NCI-H2196 (cell line): Measurements from ENCODE around the gene EHMT1.
"Not testable (repeated sequence)": the region's sequence is repeated elsewhere in the genome, so short reads cannot be mapped to it uniquely, and the experiment has no call there.

Source experiments
- DNase-seq: peaks from one replicate; lab custom pipeline; 2025; ENCODE audit not compliant: unreplicated experiment; lab: John Stamatoyannopoulos, UW

EHMT1 gene

DNA sequence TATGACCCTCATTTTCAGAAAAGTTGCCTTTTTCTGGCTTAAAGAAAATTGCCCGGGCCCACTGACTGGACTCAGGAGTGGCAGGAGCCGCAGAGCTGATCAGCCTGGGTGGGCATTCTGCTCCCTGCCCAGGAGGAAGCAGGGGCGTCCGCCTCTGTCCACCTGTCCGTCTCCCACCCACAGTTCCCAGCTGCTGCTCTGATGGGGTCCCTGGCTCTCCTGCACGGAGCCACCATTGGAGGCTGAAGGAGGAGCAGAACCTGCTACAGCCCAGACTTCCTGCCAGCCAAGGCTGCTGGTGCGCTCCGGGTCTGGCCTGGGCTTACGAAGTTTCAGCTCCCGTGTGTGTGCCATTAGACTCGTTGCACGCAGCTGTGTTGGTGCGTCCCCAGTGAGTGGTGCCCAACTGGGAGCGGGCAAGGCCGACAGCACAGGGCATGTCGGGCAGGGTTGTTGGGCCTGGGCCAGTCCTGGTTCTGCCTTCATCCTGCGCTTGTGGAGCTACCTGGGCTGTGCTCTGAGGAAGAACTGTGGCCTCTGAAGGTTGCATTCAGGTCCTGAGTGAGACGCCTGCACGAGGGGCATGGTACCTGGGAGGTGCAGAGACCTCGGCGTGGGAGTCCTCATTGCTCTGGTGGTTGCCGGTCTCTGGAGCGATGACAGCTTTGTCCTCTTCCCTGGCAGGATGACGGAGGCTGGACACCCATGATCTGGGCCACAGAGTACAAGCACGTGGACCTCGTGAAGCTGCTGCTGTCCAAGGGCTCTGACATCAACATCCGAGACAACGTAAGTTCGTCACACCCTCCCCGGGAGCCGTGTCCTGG lies 181.6 kb downstream of the EHMT1 start:
- DNase-seq, result no peak

DNA sequence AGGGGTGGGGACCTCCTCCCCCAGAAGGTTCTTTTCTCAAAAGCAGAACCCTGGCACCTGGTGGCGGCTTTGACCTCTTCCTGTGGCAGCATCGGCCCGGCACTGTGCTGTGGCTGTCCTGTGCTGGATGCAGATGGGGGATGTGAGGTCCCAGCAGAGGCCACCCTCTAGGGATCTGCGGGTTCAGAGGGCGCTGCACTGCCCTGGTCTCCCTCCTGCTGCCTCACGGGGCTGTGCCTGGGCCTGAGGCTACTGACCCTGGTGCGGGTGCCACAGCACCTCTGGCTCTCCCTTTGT lies 182.2 kb downstream of the EHMT1 start:
- no peak for DNase-seq

DNA sequence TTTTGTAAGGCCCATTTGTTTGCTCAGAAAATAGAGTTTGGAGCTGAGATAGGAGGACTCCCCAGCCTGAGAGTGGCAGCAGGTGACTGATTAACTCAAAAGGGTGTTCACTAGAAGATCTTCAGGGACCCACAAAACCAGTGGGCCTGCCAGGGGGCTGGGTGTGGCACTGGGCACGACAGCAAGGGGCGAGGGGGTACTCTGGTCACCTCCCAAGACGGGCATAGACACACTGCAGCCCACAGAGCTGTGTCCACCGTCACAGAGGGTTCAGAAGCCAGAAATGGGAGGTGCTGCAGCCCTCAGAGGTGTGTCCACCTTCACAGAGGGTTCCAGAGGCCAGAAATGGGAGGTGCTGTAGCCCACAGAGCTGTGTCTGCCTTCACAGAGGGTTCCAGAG lies 183.2 kb downstream of the EHMT1 start:
- DNase-seq, result no peak

DNA sequence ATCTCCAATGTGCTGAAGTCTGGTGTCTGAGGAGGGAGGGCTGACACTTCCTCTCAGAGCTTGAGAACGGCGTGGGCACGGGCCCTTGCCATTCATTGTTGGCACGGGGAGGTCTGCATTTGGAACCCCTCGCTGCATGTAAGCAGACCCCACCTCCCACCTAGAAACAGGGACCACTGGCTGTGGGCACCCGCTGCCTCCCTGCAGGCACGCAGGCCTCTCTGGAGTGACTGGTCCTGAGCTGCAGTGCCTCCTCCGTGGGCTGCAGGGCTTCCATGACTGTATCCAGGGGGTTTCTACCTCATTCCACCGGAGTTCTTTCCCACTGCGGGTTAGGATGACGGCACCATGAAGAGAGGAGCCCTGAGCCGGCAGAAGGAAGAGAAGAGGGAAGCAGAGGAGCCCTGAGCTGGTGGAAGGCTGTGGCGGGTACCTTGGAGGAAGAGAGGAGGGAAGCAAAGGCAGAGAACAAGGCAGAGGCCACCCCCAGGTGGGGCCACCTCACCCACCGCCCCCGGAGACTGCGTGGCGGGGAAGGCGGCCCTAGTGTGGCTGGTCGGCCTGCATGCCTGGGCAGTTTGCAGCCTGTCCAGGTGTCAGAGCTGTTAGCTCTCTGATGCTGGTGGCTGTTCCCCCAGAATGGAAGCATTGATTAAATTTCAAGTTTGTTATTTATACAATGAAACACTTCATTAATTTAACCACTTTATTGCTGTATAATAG lies 183.9 kb downstream of the EHMT1 start:
- no peak for DNase-seq

DNA sequence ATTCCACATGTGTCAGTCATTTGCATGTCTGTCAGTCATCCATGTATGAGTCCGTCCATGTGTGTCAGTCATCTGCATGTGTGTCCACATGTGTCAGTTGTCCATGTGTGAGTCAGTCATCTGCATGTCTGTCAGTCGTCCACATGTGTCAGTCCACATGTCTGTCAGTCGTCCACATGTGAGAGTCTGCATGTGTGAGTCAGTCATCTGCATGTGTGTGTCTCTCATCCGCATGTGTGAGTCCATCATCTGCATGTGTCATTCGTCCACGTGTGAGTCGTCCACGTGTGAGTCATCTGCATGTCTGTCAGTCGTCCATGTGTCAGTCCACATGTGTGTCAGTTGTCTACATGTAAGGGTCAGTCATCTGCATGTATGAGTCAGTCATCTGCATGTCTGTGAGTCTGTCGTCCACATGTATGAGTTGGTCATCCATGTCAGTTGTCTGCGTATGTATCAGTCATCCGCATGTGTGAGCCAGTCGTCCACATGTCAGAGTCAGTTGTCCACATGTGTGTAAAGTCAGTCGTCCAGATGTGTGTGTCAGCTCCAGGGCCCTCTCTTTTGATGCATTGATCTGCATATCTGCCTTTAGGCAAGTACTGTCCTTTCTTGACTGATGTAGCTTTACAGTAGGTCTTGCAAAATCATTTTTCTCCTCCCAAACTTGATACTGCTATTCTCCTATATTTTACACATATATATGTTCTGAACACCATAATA lies 186.3 kb downstream of the EHMT1 start:
- no peak for DNase-seq

DNA sequence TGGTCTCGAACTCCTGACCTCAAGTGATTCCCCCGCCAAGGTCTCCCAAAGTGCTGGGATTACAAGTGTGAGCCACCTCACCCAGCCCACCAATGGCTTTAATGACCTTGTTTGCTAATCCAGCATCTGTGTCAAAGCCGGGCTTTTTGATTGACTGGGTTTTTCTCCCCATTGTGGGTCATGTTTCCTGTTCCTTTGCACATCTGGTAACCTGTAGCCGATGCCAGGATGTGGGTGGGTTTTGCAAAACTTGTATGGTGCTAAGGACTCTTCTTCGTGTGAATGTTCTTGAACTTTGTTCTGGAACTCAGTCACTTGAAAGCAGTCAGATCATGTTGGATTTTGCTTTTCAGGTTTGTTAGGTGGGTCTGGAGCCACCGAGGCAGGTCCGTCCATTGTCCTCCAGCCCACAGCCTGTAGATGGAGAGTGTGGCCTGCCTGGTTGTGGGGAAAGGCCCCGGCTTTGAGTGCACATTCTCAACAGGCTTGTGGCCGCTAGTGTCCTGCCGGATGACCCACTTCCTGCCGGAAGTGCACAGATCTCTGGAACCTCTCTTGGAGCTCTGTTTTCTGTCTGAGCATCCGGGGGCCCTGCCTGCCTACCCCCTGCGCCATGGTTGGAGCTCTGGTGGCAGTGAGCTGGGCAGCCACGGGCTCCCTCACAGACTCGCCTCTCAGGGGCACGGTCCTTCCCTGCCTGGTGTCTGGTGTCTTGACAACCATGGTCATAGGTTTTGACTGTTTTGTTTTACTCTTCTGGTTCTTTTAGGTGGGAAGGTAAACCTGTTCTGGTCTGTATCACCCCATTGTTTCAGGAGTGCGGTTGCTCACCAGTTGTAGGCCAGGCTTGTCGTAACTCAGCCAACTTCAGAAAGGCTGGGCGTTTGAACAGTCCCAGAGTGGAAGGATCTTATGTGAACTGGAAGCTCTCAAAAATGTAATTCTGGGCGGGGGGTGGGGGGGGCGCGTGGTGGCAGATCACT lies 189.2 kb downstream of the EHMT1 start:
- DNase-seq, result no peak

DNA sequence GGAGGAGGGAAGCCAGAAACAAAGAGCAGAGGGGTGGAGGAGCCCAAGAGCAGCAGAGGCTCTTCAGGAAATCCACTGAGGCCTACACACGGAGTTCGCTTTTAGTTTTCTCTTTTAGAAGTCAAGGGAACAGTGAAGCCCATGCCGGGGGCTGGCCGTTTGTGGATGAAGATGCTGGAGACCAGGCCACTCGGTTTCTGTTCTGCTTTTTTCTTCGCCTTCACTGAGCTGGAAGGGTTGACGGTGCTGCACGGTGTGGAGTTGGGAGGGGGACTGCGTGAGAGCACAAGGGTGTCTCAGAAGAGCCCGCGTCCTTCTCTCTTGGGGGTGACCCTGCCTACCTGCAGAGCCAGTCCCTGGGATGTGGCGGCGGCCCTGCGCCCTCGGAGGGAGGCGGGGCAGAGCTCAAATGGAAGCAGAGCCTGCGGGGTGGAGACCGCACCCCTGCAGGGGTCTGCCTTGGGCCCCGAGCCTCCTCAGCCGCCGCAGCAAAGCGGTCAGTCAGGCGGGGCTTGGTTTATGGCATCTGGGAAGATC lies 190.3 kb downstream of the EHMT1 start:
- no peak for DNase-seq

DNA sequence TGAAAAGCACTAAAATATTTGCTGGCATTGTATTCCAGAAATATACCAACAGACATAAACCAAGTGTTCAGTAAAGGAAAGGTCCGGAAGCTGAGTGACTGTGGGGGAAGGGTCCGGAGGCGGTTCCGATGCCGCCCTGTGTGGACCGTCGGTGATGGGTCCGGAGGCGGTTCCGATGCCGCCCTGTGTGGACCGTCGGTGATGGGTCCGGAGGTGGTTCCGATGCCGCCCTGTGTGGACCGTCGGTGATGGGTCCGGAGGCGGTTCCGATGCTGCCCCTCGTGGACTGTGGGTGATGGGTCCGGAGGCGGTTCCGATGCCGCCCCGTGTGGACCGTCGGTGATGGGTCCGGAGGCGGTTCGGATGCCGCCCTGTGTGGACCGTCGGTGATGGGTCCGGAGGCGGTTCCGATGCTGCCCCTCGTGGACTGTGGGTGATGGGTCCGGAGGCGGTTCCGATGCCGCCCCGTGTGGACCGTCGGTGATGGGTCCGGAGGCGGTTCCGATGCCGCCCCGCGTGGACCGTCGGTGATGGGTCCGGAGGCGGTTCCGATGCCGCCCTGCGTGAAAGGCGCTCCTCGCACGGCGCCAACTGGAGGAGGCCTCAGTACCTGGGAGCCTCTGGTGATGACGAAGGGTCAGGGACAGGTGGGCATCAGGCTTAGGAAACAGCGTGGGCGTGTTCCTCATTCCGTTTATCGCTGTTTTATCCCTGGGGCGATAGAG lies 191.1 kb downstream of the EHMT1 start:
- not testable (repeated sequence) for DNase-seq

DNA sequence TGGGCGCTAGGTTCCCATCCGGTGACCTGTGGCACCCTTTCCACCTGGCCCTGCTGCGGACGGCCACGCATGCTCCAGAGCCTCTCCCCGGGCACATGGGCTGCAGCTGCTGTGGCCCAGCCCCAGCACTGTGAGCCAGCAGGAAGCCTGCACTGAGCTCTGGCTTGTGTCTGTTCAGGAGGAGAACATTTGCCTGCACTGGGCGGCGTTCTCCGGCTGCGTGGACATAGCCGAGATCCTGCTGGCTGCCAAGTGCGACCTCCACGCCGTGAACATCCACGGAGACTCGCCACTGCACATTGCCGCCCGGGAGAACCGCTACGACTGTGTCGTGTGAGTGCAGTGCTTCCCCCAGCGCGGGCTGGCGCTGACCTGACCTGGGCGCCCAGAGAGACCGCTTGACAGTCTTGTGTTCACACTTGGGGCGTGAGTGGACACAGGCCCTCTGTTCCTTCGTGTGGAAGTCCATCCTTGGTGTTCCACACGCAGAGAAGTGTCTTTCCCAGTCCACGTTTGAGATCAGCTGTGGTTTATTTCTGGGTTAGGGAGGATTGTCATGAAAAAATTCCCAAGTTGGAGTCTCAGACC lies 192.6 kb downstream of the EHMT1 start:
- no peak for DNase-seq

DNA sequence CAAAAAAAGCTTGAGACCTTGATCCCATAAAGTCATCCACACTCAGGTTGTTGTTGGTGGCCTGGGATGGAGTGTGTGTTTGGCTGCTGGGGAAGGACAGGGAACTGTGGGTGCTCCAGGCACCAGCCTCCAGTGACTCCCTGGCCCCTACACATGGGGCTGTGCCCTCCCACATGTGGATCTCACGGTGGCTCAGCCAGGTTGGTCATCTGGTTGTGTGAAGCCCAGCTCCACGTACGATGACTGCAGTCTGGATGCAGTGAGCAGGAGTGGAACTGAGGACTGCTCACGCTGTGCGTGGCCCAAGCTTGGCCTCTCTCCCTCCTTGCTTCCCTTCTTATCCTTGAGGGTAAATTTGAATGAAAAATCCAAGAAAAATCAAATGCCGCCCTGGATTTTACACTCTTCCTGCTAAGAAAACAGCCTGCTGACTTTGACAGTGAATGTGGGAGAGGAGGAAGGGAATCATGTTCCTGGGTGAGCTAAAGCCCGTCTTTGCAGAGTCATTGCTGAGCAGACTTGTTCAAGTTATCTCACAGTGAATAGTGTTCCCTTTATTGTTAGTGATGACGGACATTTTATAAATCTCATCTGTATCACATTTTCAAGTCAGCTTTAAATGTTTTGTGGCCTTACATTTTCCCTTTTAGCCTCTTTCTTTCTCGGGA lies 193.7 kb downstream of the EHMT1 start:
- no peak for DNase-seq

DNA sequence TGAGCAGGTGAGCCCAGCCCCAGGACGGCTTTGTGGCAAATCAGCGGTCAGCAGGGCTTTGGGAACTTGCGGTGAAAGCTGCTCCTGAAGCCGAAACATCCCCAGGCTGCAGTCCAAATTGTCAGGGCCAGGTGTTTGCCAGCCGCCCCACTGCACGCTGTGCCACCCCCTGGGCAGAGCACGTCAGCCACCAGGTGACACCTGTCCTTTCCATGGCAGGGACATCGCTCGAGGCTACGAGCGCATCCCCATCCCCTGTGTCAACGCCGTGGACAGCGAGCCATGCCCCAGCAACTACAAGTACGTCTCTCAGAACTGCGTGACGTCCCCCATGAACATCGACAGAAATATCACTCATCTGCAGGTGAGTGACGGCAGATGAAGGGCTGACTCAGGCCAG lies 194.4 kb downstream of the EHMT1 start:
- DNase-seq, result no peak

DNA sequence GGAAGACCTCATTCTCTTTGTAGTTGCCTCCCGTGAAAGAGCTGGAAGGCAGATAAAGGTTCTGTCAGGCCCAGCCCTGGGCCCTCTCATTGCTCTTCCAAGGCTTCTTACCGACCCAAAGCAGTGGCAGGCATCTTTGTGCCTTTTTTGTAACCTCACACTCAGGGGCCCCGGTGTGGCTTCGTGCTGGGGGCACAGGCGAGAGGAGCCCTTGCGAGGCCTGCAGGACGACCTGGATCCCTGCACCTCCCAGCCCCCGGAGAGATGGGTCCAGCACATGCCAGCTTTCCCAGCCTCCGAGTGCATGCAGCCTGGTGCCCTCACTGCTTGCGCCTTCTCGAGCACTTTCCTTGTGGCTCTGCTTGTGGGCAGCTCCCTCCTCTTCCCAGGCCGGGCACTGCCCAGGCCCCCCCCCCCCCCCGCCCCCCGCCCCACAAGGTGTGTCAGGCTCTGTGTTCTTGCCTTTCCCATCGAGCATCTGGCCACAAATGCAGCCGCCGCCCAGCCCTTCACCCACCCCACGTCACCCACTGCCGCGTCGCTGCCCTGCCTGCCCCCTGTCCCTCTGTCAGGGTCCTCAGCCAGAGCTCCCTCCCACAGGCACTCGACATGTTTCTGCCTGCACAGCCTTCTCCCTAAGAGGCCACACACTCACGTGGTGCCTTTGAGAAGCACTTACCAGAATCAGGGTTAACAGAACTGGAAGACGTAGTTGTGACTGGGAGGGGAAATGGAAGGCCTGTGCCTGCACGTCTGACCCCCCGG lies 195.0 kb downstream of the EHMT1 start:
- DNase-seq, result no peak

DNA sequence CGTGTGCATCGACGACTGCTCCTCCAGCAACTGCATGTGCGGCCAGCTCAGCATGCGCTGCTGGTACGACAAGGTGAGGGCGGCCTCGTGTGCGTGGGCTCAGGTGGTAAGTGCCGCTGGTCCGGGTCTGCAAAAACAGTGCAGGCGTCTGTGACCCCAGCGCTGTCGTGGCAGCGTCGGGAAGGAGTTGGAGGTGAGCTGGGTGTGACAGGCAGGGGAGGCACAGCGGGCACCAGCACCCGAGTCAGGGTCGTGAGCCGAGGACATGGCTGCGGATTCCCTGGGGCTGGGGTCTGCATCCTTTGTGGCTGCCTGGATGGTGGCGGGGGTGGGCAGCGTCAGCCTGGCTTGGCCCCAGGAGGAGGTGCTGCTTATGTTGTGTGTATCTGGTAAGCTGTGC lies 195.6 kb downstream of the EHMT1 start:
- no peak for DNase-seq

DNA sequence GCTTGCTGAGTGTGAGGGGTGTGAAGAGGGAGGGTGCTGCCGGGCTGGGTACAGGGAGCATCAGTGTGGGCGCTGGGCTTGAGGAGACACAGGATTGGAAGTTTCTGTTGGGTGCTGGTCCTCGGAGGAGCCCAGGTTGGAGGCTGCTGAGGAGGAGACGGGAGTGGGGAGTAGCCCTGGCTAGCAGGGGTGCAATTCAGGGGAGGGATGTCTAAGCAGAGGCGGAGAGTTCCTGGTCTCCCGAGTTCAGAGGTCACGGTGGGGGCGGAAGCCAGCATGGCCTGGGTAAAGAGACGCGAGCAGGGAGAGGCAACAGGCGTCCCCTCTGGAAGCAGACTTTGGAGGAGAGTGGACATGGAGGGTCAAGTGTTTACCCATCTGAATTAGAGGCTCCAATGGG lies 196.0 kb downstream of the EHMT1 start:
- DNase-seq, result no peak

DNA sequence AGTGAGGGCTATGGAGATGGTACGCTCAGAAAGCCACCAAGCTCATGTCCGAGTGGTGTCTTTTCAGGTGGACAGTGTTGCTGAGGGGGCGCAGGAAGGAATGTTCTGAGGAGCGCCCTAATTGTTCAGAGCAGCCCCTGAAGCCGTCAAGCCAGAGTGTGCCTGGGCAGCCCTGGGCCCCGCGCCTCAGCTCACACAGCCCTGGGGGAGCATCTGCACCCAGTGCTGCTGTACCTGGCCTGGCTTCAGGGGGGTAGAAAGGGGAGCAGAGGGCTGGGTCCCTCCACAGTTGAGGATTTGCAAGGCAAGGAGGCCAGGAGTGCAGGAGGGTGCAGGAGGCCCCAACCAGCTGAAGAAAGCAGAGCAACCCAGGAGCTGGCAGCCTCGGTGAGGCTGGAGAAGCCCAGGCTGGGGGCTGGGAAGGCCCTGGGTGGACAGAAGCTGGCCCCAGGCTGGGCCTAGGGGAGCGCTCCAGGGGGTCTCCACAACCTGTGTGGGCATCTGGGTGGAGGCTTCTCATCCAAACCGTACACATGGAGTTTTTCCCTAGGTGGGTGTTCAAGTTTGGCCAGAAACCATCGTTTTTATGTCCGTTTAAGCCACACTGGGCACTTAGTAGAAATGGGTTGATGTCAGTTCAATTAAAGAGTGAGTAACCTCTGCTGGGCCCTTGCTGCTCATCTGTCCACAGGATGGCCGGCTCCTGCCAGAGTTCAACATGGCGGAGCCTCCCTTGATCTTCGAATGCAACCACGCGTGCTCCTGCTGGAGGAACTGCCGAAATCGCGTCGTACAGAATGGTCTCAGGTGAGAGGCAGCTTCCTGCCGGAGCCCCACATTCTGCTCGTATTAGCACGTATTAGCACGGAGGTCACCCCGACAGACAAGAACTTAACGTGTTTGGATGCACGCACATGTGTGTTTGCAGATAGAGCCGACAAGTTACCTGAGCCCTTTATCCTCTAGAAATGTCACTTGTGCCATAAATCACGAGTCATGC lies 196.8 kb downstream of the EHMT1 start:
- no peak for DNase-seq

DNA sequence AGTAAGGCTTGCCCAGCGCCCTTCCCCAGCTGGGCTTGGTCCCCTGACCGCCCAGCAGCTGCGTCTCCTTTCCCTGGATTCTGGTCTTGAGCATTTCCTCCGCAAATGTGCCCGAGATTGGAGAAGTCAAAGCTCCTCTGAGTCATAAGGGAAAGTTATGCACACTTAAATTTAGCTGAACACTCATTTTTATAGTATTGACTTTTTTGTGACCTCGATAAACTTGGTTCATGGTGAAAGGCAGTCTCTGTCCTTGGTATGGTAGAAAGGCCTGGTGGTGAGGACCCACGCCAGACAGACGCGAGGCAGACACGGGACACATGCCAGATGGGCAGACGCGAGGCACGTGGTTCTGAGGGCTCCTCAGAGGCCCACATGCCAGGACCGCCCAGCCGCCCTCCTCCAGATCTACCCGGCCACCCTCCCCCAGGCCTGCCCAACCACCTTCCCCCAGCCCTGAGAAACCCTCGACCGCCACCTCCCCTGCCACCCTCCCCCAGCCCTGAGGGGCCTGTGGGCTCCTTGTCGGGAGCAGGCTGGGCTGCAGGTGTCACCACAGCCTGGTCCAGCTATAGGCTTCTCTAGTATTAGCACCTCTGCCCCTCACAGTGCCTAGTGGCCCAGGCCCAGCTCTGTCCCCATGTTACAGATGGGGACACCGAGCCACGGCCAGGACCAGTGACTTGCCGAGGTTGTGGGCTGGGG lies 197.9 kb downstream of the EHMT1 start:
- DNase-seq, result no peak
